ENCODE measurements around the gene SPOCK1.

DNA sequence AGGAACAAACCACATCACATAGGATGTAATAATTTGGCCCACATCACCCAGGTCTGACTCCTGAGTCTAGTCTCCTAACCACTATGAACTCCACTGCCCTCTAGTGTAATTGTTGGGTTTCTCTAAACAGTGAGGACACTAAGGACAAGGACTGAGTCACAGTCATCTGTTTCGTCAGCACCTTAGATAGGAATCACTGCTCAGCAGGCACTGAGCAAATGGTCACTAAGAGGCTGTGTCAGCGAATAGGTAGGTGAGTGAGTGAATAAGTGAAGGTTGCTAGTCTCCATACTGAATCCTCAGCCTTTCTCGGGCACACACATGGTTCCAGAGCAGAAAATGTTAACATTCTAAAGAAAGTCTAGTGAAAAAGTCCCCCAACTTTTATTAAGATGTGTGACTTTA is 278.6 kb downstream of the SPOCK1 start:
- TF ChIP-seq, protein P1, sequence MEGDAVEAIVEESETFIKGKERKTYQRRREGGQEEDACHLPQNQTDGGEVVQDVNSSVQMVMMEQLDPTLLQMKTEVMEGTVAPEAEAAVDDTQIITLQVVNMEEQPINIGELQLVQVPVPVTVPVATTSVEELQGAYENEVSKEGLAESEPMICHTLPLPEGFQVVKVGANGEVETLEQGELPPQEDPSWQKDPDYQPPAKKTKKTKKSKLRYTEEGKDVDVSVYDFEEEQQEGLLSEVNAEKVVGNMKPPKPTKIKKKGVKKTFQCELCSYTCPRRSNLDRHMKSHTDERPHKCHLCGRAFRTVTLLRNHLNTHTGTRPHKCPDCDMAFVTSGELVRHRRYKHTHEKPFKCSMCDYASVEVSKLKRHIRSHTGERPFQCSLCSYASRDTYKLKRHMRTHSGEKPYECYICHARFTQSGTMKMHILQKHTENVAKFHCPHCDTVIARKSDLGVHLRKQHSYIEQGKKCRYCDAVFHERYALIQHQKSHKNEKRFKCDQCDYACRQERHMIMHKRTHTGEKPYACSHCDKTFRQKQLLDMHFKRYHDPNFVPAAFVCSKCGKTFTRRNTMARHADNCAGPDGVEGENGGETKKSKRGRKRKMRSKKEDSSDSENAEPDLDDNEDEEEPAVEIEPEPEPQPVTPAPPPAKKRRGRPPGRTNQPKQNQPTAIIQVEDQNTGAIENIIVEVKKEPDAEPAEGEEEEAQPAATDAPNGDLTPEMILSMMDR (conservative IDR thresholded peaks at IDR 0.05 in 1 of 2, IDR thresholded peaks at IDR 0.05 in 1 of 2; ENCODE audit: extremely low read depth in 1 of 2, insufficient read depth in 1 of 2, low read depth in 1 of 2, low read length in 2 of 2): peak; percentile 82 to 83
- TF ChIP-seq EZH2 (IDR thresholded peaks at IDR 0.05; ENCODE audit: borderline replicate concordance, low read length): no peak
